ENCODE results near the gene EXOC2.

DNA sequence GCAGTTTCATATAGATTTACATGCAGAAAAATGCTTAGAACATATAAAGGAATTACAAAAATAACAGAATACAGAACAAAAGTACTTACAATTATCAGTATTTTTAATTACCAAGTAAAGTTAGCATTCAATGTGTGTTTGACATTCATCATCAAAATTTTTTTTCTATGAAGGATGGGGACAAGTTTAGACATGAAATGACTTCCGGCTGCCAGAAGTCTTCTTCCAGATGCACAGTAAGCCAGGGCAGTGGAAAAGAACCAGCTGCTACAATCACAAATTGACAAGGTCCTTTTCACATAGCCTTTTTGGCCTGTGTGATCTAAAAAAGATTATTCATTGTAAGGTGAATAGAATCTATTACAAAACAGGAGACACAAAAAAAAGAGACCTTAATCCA, 109.8 kb downstream of the EXOC2 start:
- TF ChIP-seq, protein P1, sequence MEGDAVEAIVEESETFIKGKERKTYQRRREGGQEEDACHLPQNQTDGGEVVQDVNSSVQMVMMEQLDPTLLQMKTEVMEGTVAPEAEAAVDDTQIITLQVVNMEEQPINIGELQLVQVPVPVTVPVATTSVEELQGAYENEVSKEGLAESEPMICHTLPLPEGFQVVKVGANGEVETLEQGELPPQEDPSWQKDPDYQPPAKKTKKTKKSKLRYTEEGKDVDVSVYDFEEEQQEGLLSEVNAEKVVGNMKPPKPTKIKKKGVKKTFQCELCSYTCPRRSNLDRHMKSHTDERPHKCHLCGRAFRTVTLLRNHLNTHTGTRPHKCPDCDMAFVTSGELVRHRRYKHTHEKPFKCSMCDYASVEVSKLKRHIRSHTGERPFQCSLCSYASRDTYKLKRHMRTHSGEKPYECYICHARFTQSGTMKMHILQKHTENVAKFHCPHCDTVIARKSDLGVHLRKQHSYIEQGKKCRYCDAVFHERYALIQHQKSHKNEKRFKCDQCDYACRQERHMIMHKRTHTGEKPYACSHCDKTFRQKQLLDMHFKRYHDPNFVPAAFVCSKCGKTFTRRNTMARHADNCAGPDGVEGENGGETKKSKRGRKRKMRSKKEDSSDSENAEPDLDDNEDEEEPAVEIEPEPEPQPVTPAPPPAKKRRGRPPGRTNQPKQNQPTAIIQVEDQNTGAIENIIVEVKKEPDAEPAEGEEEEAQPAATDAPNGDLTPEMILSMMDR (IDR thresholded peaks at IDR 0.05), result no peak
- TF ChIP-seq, protein P2, sequence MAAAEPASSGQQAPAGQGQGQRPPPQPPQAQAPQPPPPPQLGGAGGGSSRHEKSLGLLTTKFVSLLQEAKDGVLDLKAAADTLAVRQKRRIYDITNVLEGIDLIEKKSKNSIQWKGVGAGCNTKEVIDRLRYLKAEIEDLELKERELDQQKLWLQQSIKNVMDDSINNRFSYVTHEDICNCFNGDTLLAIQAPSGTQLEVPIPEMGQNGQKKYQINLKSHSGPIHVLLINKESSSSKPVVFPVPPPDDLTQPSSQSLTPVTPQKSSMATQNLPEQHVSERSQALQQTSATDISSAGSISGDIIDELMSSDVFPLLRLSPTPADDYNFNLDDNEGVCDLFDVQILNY (CRISPR knock-in tag; IDR thresholded peaks at IDR 0.05), result no peak
- TF ChIP-seq, protein P3, sequence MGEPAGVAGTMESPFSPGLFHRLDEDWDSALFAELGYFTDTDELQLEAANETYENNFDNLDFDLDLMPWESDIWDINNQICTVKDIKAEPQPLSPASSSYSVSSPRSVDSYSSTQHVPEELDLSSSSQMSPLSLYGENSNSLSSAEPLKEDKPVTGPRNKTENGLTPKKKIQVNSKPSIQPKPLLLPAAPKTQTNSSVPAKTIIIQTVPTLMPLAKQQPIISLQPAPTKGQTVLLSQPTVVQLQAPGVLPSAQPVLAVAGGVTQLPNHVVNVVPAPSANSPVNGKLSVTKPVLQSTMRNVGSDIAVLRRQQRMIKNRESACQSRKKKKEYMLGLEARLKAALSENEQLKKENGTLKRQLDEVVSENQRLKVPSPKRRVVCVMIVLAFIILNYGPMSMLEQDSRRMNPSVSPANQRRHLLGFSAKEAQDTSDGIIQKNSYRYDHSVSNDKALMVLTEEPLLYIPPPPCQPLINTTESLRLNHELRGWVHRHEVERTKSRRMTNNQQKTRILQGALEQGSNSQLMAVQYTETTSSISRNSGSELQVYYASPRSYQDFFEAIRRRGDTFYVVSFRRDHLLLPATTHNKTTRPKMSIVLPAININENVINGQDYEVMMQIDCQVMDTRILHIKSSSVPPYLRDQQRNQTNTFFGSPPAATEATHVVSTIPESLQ (CRISPR knock-in tag; IDR thresholded peaks at IDR 0.05), result no peak

Data from WTC11 (cell line).